LNCAP (cell line): ENCODE measurements around the gene HABP4.

Source experiments
- TF ChIP-seq, protein P1 (sequence below): fragments of 450-650 bp; IDR thresholded peaks from 2 replicates; pipeline ENCODE4 v1.5.1; 2017; ENCODE audit warnings: mild to moderate bottlenecking

HABP4 gene

DNA sequence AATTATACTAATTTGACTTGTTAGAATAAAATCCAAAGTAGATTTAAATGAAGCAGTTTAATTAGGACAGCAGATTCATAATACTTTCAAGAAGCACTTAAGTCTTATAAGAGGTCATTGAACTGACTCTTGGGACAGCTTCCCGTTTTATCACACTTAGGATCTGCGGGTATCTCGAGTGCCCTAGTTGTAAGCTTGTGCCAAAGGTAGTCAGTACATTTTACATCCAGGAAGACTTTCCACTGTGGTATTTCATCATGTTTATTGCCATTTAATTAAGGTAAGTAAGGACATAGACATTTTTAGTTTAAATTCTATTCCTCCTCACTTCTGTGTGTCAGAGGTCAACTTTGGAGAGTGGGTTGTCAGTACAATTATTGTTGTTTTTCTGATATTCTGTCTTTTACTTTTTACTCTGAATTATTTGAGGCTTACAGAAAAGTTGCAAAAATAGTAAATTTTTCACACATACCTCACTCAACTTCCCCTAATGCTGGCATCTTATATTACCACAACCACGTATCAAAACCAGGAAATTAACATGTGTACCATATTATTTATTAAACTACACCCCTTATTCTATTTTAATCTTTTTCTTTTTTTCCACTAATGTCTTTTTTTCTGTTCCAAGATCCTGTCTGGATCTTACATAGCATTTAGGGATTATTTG, 24.3 kb upstream of the HABP4 start:
- TF ChIP-seq, protein P1, sequence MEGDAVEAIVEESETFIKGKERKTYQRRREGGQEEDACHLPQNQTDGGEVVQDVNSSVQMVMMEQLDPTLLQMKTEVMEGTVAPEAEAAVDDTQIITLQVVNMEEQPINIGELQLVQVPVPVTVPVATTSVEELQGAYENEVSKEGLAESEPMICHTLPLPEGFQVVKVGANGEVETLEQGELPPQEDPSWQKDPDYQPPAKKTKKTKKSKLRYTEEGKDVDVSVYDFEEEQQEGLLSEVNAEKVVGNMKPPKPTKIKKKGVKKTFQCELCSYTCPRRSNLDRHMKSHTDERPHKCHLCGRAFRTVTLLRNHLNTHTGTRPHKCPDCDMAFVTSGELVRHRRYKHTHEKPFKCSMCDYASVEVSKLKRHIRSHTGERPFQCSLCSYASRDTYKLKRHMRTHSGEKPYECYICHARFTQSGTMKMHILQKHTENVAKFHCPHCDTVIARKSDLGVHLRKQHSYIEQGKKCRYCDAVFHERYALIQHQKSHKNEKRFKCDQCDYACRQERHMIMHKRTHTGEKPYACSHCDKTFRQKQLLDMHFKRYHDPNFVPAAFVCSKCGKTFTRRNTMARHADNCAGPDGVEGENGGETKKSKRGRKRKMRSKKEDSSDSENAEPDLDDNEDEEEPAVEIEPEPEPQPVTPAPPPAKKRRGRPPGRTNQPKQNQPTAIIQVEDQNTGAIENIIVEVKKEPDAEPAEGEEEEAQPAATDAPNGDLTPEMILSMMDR = no peak

DNA sequence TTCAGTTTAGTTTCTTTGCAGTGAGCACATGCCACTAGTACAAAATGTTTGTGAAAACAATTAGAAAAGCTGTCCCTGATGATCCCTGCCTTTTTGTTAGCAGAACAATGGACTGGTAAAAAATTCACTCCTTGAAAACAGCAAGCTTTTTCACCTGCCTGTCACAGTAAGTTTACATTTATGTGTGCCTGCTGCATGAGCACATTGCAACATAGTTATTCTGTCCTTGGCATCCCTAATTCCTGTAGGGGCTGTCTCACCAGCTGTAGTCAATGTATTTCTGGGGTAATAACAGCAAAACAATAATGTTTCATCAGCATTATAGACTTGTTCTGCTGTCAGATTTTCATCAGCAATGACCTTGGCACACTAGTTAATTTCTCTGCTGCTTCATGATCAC, 20.2 kb upstream of the HABP4 start:
- TF ChIP-seq, protein P1 = no peak

DNA sequence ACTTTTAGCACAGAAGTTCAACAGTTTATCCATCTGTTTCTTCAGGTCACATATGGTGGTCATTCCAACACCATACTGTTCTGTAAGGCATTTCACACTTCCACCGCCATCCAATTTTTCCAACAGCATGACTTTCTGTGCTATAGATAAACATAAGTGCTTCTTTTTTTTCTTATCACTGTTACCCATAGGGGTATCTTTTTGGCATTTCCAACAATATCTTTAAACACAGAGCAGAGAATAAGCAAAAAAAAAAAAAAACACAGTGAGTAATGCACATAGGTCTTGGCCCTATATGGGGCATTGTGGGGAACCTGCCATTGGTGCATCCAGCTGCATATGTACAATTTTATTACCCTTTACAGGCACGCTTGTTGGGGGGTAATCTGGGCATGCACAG, 19.6 kb upstream of the HABP4 start:
- TF ChIP-seq, protein P1 = no peak

DNA sequence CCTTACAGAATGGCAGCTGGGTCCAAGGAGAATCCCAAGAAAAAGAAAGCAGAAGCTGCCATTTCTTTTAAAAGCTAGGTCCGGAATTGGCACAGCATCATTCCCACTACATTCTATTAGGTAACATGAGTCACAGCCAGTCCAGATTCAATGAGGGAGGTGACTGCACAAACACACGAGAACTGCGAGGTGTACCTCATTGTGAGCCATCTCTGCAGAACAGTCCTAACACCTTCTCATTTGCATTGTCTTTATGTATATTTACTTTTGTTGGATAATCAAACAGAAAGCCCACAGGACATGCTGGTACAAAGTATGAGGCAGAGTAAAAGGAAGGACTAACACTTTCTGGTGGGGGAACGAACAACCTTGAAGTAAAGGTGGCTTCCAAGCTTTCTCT, 14.6 kb upstream of the HABP4 start:
- TF ChIP-seq, protein P1 = no peak

DNA sequence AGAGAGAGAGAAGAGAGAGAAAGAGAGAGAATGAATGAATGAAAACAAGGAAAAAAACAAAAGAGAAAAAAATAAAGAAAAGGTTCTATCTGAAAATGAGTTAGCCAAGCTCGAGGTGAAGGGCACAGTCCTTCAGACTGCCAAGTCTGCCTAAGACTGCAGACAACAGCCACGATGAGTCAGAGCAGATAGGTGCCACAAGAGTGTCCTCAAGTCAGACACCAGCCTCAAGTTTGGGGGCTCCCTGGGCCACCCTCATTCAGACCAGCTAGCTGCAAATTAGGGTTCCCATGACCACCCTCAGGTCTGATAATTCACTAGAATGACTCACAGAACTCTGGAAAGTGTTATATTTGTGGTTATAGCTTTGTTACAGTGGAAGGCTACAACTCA, 13.9 kb upstream of the HABP4 start:
- TF ChIP-seq, protein P1 = no peak

DNA sequence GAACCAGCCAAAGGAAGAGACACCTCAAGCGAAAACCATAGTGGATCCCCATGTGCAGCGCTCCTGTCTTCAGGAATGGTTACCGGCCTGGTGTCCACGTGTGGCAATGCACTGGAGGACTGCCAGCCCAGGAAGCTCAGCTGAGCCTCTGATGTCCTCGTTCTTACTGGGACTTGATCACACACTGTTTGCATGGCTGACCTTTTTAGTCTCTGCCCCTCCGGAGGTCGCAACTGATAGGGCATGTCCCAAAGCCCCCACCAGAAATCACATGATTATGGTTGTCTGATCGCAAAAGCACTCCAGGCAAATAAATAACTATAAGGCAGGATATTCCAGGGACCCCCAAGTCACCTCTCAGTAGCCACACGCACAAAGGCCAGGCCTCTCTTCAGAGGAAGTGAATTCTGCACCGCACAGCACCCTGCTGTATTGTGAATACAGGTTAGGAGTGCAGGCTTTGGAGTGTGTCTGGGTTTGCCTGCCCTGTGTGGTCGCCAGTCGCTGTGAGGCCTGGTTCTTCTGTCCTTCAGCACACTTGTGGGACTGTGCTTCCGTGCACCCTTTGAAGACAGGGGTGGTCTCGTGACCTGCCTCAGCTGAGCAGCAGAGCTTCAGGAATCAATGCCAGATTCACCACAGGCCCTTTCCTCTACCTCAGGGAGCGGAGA, 13.4 kb upstream of the HABP4 start:
- TF ChIP-seq, protein P1 = no peak

DNA sequence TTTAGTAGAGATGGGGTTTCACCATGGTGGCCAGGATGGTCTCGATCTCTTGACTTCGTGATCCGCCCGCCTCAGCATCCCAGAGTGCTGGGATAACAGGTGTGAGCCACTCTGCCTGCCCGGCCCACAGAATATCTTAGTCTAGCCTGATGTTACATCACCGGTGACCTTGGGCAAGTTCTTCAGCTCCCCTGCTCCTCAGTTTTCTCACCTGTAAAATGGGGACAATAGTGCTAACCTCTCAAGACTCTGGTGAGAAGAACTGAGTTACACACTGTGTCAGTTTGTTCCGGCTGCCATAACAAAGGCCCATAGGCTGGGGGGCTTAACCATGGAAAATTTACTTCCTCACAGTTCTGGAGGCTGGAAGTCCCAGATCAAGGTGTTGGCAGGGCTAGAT, 12.5 kb upstream of the HABP4 start:
- TF ChIP-seq, protein P1 = no peak
